Loucy (cell line): Measurements from ENCODE around the gene BEAN1.

Experiments
- EZH2phosphoT487 ChIP-seq: fragments of 200-600 bp; IDR thresholded peaks from 2 replicates; pipeline ENCODE4 v1.6.1; 2018; ENCODE audit warnings: antibody characterized with exemption, mild to moderate bottlenecking, moderate library complexity, borderline replicate concordance
- TF ChIP-seq, protein P1 (sequence below): fragments of 200-600 bp; sonication (generic); conservative IDR thresholded peaks from 2 replicates; pipeline ENCODE4 v1.5.1; 2014; ENCODE audit warnings: mild to moderate bottlenecking, antibody characterized with exemption, low read length

DNA sequence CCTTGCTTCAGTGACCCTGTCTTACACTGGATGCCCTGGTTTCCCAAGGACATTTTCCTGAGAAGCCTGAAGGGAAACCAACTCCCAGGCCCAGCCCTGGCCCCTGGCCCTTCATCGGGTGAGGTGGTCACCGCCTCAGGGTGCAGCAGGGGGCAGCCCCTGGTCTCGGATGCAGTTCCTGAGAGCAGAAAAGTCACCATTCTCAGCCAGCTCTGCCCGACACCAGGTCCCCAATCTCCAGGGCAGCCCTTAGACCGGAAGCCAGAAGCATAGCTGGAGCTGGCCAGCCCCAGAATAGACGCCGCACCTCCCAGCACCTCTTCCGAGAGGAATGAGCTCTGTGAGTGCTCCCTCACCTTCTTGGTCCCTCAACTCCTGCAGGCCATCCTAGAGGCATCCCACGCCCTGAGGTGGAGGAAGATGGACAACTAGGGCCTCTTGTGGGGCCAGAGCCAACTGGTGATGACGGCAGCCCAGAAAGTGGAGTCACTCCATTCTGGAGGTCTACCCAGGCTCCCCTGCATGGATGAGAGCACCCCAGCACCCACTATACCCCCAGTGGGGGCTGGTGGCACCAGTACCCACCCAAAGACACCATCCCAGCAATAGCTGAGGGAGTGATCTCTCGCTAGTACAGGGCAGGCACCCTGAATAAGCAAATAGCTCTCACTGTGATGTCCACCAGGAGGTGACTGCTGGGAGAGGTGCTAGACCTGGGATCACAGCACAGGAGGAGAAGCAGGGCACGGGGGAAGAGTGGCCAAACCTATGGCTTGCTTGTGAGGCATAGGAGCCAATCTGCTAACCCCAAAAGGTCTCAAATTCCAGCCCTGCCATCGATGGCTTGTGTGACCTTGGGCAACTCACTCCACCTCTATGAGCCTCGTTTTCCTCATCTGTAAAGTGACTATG, 66.7 kb downstream of the BEAN1 start:
- TF ChIP-seq, protein P1, sequence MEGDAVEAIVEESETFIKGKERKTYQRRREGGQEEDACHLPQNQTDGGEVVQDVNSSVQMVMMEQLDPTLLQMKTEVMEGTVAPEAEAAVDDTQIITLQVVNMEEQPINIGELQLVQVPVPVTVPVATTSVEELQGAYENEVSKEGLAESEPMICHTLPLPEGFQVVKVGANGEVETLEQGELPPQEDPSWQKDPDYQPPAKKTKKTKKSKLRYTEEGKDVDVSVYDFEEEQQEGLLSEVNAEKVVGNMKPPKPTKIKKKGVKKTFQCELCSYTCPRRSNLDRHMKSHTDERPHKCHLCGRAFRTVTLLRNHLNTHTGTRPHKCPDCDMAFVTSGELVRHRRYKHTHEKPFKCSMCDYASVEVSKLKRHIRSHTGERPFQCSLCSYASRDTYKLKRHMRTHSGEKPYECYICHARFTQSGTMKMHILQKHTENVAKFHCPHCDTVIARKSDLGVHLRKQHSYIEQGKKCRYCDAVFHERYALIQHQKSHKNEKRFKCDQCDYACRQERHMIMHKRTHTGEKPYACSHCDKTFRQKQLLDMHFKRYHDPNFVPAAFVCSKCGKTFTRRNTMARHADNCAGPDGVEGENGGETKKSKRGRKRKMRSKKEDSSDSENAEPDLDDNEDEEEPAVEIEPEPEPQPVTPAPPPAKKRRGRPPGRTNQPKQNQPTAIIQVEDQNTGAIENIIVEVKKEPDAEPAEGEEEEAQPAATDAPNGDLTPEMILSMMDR: no peak
- TF ChIP-seq EZH2phosphoT487: no peak
